ENCODE data around the gene GOLGA6A. TPM values are rescaled to one million over a fixed set of nuclear protein-coding genes. Genes with fewer than 3 reads are reported as not detected.

GOLGA6A gene
- total and polyA plus RNA-seq, 9 of the 15 experiments (the other 6 are each of a cell fraction or from before 2014, with no cell fraction given): not detected

DNA sequence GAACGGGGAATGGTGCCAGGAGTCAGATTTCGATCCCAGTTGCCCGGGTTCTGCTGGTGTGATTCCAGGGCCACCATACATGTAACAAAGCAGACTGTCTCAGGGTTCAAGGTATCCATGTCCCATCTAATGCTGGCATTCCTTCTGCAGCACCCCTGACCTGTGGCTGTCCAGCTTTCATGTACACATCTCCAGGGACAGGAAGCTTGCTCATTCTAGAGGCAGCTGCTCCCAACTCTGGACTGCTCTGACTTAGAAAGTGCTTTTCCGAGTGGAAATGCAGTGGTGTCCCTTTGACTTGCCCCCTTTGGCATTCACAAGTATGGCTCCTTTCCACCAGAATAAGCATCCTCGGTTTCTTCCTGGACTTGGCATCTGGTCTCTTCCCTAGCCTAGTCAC lies 56.9 kb downstream of the GOLGA6A start (continued):
- TF ChIP-seq PRPF4 (IDR thresholded peaks at IDR 0.05; ENCODE audit: insufficient read depth, low read depth, low read length, poor library complexity, severe bottlenecking): no peak
- TF ChIP-seq ZNF253 (CRISPR knock-in tag; conservative IDR thresholded peaks at IDR 0.05): no peak

GRCh38 chr15:74024687-74025086 lies 57.7 kb downstream of the GOLGA6A start:
- ATAC-seq: no peak
- Histone ChIP-seq H3K27me3 (ENCODE audit: control insufficient read depth in 2 of 2, insufficient read depth in 2 of 2, low read length in 2 of 2) (no peaks in the 10 kb centered on the region), H2AFZ (ENCODE audit: low read depth, low read length) (no peak overlapping the region), H3K9me1 (ENCODE audit: control insufficient read depth, insufficient read depth, low read length) (no peaks in the 10 kb centered on the region), H3K4me2 (ENCODE audit: insufficient read depth, low read length) (no peak overlapping the region), H3K4me1 (replicated peaks in 1 of 2; ENCODE audit: control insufficient read depth in 2 of 2, insufficient read depth in 2 of 2, low read length in 2 of 2) (no peaks in the 10 kb centered on the region), H4K20me1 (replicated peaks; ENCODE audit: control insufficient read depth, insufficient read depth, low read length) (no peaks in the 10 kb centered on the region; the same call in 1 of the 2 replicates), H3K79me2 (ENCODE audit: control insufficient read depth, insufficient read depth, low read length) (peaks cover 3% of the 10 kb centered on the region; the same call in 1 of the 3 replicates), H3K9me3 (replicated peaks; ENCODE audit: control insufficient read depth, insufficient read depth, low read depth, low read length) (no peaks in the 10 kb centered on the region), H3K9ac (ENCODE audit: insufficient read depth in 1 of 2, low read depth in 2 of 2, low read length in 2 of 2) (no peak overlapping the region), H3K4me3 (no peak overlapping the region), H3K27ac (ENCODE audit: extremely low read depth, low read depth, low read length) (no peak overlapping the region), H3K36me3 (ENCODE audit: control insufficient read depth, insufficient read depth, low read length) (peaks cover 66% of the 10 kb centered on the region)
- DNase-seq (ENCODE audit: extremely low read depth in 1 of 4, low spot score in 3 of 4): no peak
- no peak for FAIRE-seq
- CTCF ChIA-PET (ENCODE audit: low intra/inter-chr PET ratio): no interaction called here
- in situ Hi-C loops (cut with MboI): no loop called here
- POLR2A ChIA-PET: interaction anchor here (1.1 kb wide), 1 partner anchor 15 kb away, joined by 3 read pairs; no protein-coding TSS in a partner anchor
- BruUV-seq (replicated peaks): no TSS peak
- intact Hi-C loops (cut with micrococcal nuclease): no loop called here
- 71% methylated on average over 1 of the region's 2 CpGs for WGBS (ENCODE audit: insufficient coverage, low coverage, missing lambda C conversion rate)
- TF ChIP-seq ZNF717 (CRISPR knock-in tag; IDR thresholded peaks at IDR 0.05): no peak
- TF ChIP-seq, protein P1, sequence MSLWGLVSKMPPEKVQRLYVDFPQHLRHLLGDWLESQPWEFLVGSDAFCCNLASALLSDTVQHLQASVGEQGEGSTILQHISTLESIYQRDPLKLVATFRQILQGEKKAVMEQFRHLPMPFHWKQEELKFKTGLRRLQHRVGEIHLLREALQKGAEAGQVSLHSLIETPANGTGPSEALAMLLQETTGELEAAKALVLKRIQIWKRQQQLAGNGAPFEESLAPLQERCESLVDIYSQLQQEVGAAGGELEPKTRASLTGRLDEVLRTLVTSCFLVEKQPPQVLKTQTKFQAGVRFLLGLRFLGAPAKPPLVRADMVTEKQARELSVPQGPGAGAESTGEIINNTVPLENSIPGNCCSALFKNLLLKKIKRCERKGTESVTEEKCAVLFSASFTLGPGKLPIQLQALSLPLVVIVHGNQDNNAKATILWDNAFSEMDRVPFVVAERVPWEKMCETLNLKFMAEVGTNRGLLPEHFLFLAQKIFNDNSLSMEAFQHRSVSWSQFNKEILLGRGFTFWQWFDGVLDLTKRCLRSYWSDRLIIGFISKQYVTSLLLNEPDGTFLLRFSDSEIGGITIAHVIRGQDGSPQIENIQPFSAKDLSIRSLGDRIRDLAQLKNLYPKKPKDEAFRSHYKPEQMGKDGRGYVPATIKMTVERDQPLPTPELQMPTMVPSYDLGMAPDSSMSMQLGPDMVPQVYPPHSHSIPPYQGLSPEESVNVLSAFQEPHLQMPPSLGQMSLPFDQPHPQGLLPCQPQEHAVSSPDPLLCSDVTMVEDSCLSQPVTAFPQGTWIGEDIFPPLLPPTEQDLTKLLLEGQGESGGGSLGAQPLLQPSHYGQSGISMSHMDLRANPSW (CRISPR knock-in tag; IDR thresholded peaks at IDR 0.05): no peak
- no peak for TF ChIP-seq SNAPC5 (CRISPR knock-in tag; IDR thresholded peaks at IDR 0.05)
- TF ChIP-seq, protein P2, sequence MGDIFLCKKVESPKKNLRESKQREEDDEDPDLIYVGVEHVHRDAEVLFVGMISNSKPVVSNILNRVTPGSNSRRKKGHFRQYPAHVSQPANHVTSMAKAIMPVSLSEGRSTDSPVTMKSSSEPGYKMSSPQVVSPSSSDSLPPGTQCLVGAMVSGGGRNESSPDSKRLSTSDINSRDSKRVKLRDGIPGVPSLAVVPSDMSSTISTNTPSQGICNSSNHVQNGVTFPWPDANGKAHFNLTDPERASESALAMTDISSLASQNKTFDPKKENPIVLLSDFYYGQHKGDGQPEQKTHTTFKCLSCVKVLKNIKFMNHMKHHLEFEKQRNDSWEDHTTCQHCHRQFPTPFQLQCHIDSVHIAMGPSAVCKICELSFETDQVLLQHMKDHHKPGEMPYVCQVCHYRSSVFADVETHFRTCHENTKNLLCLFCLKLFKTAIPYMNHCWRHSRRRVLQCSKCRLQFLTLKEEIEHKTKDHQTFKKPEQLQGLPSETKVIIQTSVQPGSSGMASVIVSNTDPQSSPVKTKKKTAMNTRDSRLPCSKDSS (IDR thresholded peaks at IDR 0.05; ENCODE audit: low read depth, partially characterized antibody): no peak
- TF ChIP-seq CXXC5 (CRISPR knock-in tag; IDR thresholded peaks at IDR 0.05): no peak

All from K562 (cell line).